Measurements from ENCODE around the gene GLIS1.
A peak's percentile ranks its signal among the peaks of the same experiment; 100 is the strongest.
"Not testable (repeated sequence)": the region's sequence is repeated elsewhere in the genome, so short reads cannot be mapped to it uniquely, and the experiment has no call there.

GLIS1 gene

GRCh38 chr1:53562981-53563379 is 176.0 kb downstream of the GLIS1 start:
- no peak for FAIRE-seq

GRCh38 chr1:53562291-53562980 is 176.5 kb downstream of the GLIS1 start:
- FAIRE-seq: peak; percentile 68
- peak; percentile 37 for DNase-seq (ENCODE audit: low spot score)

More at GRCh38 chr1:53562981-53563379, 176.0 kb downstream of the GLIS1 start:
- no peak for DNase-seq (ENCODE audit: low spot score)

- no peak for DNase-seq (ENCODE audit: low spot score)
- no peak for FAIRE-seq
These were observed 177.4 kb downstream of the GLIS1 start for GRCh38 chr1:53561503-53562105.

GRCh38 chr1:53560581-53561502 is 178.1 kb downstream of the GLIS1 start:
- no peak for DNase-seq (ENCODE audit: low spot score)
- FAIRE-seq: no peak

GRCh38 chr1:53559854-53560580 is 178.9 kb downstream of the GLIS1 start:
- FAIRE-seq (no peak), DNase-seq (ENCODE audit: low spot score) (no peak)

- FAIRE-seq (no peak), DNase-seq (ENCODE audit: low spot score) (no peak)
These were observed 179.6 kb downstream of the GLIS1 start for GRCh38 chr1:53559391-53559815.

- DNase-seq (ENCODE audit: low spot score) (no peak), FAIRE-seq (no peak)
These were observed 180.1 kb downstream of the GLIS1 start for GRCh38 chr1:53558739-53559315.

- FAIRE-seq (no peak), DNase-seq (ENCODE audit: low spot score) (no peak)
These were observed 180.9 kb downstream of the GLIS1 start for GRCh38 chr1:53557830-53558738.

- FAIRE-seq (no peak), DNase-seq (ENCODE audit: low spot score) (no peak)
These were observed 181.6 kb downstream of the GLIS1 start for GRCh38 chr1:53557369-53557768.

GRCh38 chr1:53556657-53557227 is 182.2 kb downstream of the GLIS1 start:
- DNase-seq (ENCODE audit: low spot score) (no peak), FAIRE-seq (no peak)

GRCh38 chr1:53555620-53556326 is 183.2 kb downstream of the GLIS1 start:
- FAIRE-seq; DNase-seq (ENCODE audit: low spot score): not testable (repeated sequence)

- FAIRE-seq (no peak), DNase-seq (ENCODE audit: low spot score) (no peak)
These were observed 184.2 kb downstream of the GLIS1 start for GRCh38 chr1:53554592-53555305.

GRCh38 chr1:53553734-53554509 is 185.0 kb downstream of the GLIS1 start:
- DNase-seq (ENCODE audit: low spot score) (peak; percentile 83), FAIRE-seq (peak; percentile 35)

GRCh38 chr1:53552981-53553733 is 185.8 kb downstream of the GLIS1 start:
- FAIRE-seq: peak; percentile 63
- peak; percentile 69 for DNase-seq (ENCODE audit: low spot score)

GRCh38 chr1:53552146-53552861 is 186.7 kb downstream of the GLIS1 start:
- FAIRE-seq (no peak), DNase-seq (ENCODE audit: low spot score) (no peak)

GRCh38 chr1:53551428-53551995 is 187.5 kb downstream of the GLIS1 start:
- FAIRE-seq (no peak), DNase-seq (ENCODE audit: low spot score) (no peak)
